D721Med (cell line): Measurements from ENCODE around the gene DPP4.
A peak's percentile ranks its signal among the peaks of the same experiment; 100 is the strongest.

Experiments used
- DNase-seq: peaks from one replicate; pipeline ENCODE4 v3.0.0; 2011; ENCODE audit warnings: low spot score; ENCODE audit not compliant: insufficient read length
- FAIRE-seq: peaks from 2 replicates; lab custom pipeline; 2011; peaks lifted over from hg19 to GRCh38; lab: Jason Lieb, UNC
- TF ChIP-seq, protein P1 (sequence below): IDR thresholded peaks from 2 replicates; pipeline ENCODE4 v1.5.1; 2012; ENCODE audit warnings: mild to moderate bottlenecking, control low read depth; ENCODE audit not compliant: insufficient read depth; ENCODE audit errors: missing control alignments

Gene DPP4

DNA sequence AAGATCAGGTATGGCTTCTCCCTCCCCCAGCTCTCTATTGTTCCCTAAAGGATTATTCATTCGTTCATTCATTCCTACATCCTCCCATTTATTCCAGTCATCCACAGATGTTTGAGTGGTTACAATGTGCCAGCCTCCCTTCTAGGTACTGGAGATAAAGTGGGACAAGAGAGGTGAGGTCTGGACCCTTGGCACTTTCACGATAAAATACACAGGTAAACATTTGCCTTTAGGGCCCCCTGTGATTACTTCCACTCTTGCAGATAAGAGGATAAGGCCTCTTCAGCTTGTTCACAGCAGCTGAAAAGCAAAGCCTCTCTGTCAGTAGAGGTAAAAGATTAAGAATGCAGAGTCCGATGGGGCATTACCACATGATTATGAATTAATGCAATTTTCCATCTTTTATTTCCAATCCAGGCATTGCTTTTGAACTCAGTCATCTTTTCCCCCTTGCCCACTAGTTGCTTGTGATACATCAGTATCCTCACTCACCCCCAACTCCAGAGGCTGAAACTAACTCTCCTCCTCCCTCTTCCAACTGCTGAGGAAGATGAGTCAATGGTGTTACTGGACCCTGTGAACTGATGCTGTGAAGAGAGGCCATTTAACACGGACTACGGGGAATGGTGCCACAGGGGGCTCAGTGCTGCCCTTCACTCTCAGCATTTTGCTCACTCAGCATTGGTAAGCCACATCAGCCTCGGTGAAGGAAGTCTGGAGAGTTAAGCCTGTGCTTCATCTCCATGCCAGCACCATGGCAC lies 1.1 kb upstream of the DPP4 start:
- FAIRE-seq = no peak
- DNase-seq = peak; percentile 34
- TF ChIP-seq, protein P1, sequence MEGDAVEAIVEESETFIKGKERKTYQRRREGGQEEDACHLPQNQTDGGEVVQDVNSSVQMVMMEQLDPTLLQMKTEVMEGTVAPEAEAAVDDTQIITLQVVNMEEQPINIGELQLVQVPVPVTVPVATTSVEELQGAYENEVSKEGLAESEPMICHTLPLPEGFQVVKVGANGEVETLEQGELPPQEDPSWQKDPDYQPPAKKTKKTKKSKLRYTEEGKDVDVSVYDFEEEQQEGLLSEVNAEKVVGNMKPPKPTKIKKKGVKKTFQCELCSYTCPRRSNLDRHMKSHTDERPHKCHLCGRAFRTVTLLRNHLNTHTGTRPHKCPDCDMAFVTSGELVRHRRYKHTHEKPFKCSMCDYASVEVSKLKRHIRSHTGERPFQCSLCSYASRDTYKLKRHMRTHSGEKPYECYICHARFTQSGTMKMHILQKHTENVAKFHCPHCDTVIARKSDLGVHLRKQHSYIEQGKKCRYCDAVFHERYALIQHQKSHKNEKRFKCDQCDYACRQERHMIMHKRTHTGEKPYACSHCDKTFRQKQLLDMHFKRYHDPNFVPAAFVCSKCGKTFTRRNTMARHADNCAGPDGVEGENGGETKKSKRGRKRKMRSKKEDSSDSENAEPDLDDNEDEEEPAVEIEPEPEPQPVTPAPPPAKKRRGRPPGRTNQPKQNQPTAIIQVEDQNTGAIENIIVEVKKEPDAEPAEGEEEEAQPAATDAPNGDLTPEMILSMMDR = no peak

DNA sequence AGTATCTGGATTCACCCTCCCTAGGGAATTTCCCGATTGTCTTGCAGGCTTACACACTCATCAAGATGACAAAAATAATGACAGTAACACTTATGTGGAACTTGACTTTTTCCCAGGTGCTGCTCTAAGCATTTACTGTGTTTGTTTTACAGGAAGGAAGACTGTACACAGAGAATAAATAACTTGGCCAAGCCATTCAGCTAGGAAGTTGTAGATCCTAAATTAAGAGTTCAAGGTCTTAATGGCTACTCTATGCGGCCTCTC lies 549 bp upstream of the DPP4 start:
- TF ChIP-seq, protein P1 = no peak
- no peak for DNase-seq
- FAIRE-seq = no peak

DNA sequence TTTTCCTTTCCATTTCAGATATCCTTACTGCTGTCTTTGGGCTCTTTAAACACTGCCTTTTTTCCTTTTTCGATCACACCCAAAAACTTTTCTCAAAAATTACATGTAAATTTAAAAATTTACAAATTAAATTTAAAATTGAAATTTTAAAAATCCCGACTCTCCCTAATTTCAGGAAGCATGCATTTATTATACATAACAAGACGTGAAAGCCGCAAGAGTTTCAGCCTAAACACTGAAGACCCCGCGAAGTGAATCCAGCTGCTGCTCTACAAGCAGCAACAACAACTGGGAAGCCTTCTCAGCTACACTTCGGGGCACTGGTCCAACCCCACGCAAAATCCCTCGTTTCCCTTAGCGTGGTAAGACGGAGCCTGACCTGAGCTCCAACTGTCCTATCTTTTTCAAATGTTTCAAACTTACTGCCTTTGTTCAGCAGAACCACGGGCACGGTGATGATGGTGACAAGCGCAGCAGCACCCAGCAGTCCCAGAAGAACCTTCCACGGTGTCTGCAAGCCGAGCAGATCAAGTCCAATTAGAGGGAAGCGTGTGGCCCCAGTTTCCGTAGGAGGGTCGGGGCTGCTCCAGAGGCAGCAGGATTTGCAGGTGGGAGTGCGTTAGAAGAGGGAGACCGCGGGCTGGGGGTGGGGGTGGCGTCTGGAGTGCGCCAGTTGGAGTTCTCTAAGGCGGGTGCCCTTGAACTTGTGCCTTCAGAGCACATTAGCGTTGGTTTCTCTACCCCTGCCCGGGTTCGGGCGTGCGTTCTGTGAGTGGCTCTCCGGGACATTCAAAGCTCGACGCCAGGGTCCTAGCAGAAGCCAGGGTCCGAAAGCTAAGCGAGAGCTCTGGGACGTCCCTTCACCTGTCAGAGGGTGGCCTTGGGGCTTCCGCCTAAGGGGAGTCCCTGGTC lies 783 bp downstream of the DPP4 start:
- FAIRE-seq (no peak), DNase-seq (no peak)

DNA sequence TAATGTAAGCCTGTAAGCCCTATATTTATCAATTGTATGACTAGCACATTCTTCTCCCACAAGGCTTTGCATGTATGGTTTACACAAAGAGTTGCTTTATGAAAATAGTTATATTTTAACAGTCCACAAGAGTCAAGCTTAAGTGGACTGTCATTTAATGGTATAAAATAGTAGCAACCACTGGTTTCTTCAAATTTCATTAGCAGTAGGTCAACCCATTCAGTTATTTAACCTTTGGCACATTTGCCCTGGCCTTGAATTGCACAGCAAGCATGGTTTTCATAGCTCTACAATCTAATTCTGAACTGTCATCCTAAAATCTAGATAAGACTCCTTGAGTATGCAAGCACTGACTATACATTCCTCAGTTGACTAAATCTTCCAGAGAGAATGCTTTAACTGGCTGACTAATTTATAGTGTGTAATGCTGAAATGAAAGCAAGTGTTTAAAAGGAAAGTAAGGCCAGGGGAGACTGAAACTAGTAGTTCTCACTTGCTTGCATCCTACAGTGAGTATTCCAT lies 1.8 kb downstream of the DPP4 start:
- DNase-seq (no peak), FAIRE-seq (no peak)
- TF ChIP-seq, protein P1 = no peak

More for the DNA sequence above, 783 bp downstream of the DPP4 start:
- TF ChIP-seq, protein P1 = no peak

DNA sequence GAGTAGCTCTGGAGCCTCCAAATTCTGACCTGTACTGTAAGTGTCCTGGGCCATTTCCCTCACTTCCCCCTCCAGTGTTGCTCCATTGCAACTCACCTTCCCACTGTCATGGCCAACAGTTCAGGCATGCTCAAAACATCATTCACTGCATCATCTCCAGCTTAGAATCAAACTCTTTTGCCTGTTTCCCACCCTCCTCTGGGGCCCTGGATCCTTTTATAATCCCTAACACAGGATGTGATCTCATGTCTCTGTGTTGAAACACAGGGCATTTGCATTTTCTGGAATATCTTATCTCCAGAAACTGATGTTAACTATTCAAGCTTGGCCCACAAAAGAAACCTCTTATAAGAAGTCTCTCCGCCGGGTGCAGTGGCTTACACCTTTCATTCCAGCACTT lies 3.0 kb downstream of the DPP4 start:
- TF ChIP-seq, protein P1 = no peak
- FAIRE-seq (no peak), DNase-seq (no peak)

DNA sequence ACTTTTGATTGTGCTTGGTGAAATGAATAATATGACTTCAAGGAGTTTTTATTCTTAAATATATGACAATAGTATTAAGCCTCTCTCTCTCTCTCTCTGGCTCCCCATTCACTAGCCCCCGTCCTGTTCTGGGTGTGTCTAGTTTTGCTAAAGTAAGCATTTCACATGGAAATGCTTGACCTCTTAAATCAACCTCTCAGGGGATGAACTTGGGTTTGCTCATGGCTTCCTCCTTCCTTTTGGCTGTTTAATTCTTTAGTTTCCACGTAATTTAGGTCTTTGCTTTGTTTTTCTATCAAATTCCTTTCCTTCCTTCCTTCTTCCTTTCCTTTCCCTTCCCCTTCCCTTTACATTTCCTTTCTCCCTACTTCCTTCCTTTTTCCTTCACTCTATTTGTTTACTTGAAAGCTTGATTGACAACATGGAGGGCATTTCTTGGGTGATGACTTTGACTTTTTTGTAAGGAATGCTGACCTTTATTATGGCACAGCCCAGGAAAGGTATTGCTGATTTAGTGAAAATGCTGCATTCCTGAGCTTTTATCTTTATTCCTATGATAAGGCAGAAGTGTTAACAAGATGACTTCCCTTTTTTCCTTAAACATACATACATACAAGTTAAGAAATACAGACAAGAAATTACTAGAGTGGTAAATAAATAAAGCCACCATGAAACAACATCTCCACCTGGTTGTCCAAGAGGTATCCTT lies 3.6 kb downstream of the DPP4 start:
- FAIRE-seq = no peak
- no peak for DNase-seq
- TF ChIP-seq, protein P1 = no peak
